WTC11 (cell line): ENCODE results near the gene BCAS3. TPM values are rescaled to one million over a fixed set of nuclear protein-coding genes. Genes with fewer than 3 reads are reported as not detected.
"Not testable (repeated sequence)": the region's sequence is repeated elsewhere in the genome, so short reads cannot be mapped to it uniquely, and the experiment has no call there.

Experiments used
- ATAC-seq: fragments of 200-7000 bp; cut with Tn5 transposase; 2 replicates; pipeline ENCODE4 v1.10.0; 2021; ENCODE audit warnings: mild to moderate bottlenecking, moderate library complexity
- CTCF ChIA-PET: fragments of 300-600 bp; sonication (Branson Sonifier 250); formaldehyde crosslinking; loops from one replicate; lab custom pipeline; 2021; ENCODE audit warnings: antibody characterized with exemption; lab: Charles Lee
- POLR2A ChIA-PET: fragments of 350-600 bp; sonication (Branson Sonifier 250); formaldehyde crosslinking; loops from one replicate; lab custom pipeline; 2021; ENCODE audit warnings: antibody characterized with exemption; lab: Charles Lee
- DNase-seq: peaks from one replicate; pipeline ENCODE4 v3.0.0; 2021; ENCODE audit warnings: low spot score
- H3K27ac Mint-ChIP-seq: 2 replicates; pipeline ENCODE4 v1.8.0; 2021; ENCODE audit warnings: mixed read lengths
- H3K27me3 Mint-ChIP-seq: 2 replicates; pipeline ENCODE4 v1.8.0; 2021; ENCODE audit warnings: low read depth, mild to moderate bottlenecking, moderate library complexity, mixed read lengths
- H3K36me3 Mint-ChIP-seq: 2 replicates; pipeline ENCODE4 v1.8.0; 2021; ENCODE audit warnings: mixed read lengths
- H3K4me1 Mint-ChIP-seq: 2 replicates; pipeline ENCODE4 v1.8.0; 2022; ENCODE audit warnings: mixed read lengths
- H3K4me3 Mint-ChIP-seq: 2 replicates; pipeline ENCODE4 v1.8.0; 2021; ENCODE audit warnings: mild to moderate bottlenecking, moderate library complexity, mixed read lengths
- H3K9me3 Mint-ChIP-seq: 2 replicates; pipeline ENCODE4 v1.8.0; 2021; ENCODE audit warnings: mixed read lengths
- E2F1 ChIP-seq: sonication (generic); formaldehyde crosslinking; IDR thresholded peaks from 2 replicates; pipeline ENCODE4 v1.8.0; 2022; ENCODE audit warnings: mild to moderate bottlenecking, missing genetic modification reagents
- E2F4 ChIP-seq: sonication (generic); formaldehyde crosslinking; IDR thresholded peaks from 2 replicates; pipeline ENCODE4 v1.8.1; 2022; ENCODE audit warnings: low read depth, mild to moderate bottlenecking, moderate library complexity, missing genetic modification reagents, borderline replicate concordance
- MAX ChIP-seq: sonication (generic); formaldehyde crosslinking; IDR thresholded peaks from 2 replicates; pipeline ENCODE4 v1.8.0; 2022; ENCODE audit warnings: mild to moderate bottlenecking, missing genetic modification reagents
- NR2C2 ChIP-seq: sonication (generic); formaldehyde crosslinking; IDR thresholded peaks from 2 replicates; pipeline ENCODE4 v1.8.0; 2022; ENCODE audit warnings: mild to moderate bottlenecking, missing genetic modification reagents
- NR3C1 ChIP-seq: sonication (generic); formaldehyde crosslinking; conservative IDR thresholded peaks from 2 replicates; pipeline ENCODE4 v1.8.1; 2023; ENCODE audit warnings: low read depth, mild to moderate bottlenecking, missing genetic modification reagents
- PRDM15 ChIP-seq: sonication (generic); formaldehyde crosslinking; IDR thresholded peaks from 2 replicates; pipeline ENCODE4 v1.8.0; 2022; ENCODE audit warnings: missing genetic modification reagents
- RORB ChIP-seq: fragments of 250-450 bp; sonication (Bioruptor Pico); IDR thresholded peaks from 2 replicates; pipeline ENCODE4 v1.9.0; 2021; ENCODE audit warnings: mild to moderate bottlenecking
- ZBTB21 ChIP-seq: sonication (generic); formaldehyde crosslinking; IDR thresholded peaks from 2 replicates; pipeline ENCODE4 v1.8.1; 2023; ENCODE audit warnings: mild to moderate bottlenecking, missing genetic modification reagents, borderline replicate concordance
- ZNF281 ChIP-seq: sonication (generic); formaldehyde crosslinking; IDR thresholded peaks from 2 replicates; pipeline ENCODE4 v1.8.0; 2023; ENCODE audit warnings: mild to moderate bottlenecking, missing genetic modification reagents
- total RNA-seq: library from RNA; stranded (reverse); gene quantifications from 3 replicates; pipeline ENCODE4 v1.2.3, GENCODE V29; 2021

BCAS3 gene
- total RNA-seq, 1 experiment from 2014 or later: 15.5 TPM

- Mint-ChIP-seq H3K27ac (no peak overlapping the region), H3K9me3 (no peaks in the 10 kb centered on the region), H3K4me1 (peaks cover 39% of the 10 kb centered on the region), H3K4me3 (no peak overlapping the region), H3K27me3 (no peaks in the 10 kb centered on the region), H3K36me3 (no peaks in the 10 kb centered on the region)
- CTCF ChIA-PET: interaction anchor here (0.6 to 1.7 kb wide), 3 partner anchors 35 to 1107 kb away, joined by 4 to 5 read pairs (median 4); no protein-coding TSS in a partner anchor
- DNase-seq (peak; percentile 33), ATAC-seq (no peak)
- POLR2A ChIA-PET: no interaction called here
- TF ChIP-seq ZBTB21 (CRISPR knock-in tag): no peak
- TF ChIP-seq NR2C2 (CRISPR knock-in tag): no peak
- TF ChIP-seq RORB (CRISPR knock-in tag): no peak
- no peak for TF ChIP-seq PRDM15 (CRISPR knock-in tag)
- no peak for TF ChIP-seq E2F1 (CRISPR knock-in tag)
- no peak for TF ChIP-seq E2F4 (CRISPR knock-in tag)
- no peak for TF ChIP-seq ZNF281 (CRISPR knock-in tag)
- TF ChIP-seq MAX: no peak
- no peak for TF ChIP-seq NR3C1 (CRISPR knock-in tag)
These were observed 677.5 kb downstream of the BCAS3 start for GRCh38 chr17:61354895-61355874.

- H3K9me3 Mint-ChIP-seq, POLR2A ChIA-PET, H3K36me3 Mint-ChIP-seq, CTCF ChIA-PET, H3K27ac Mint-ChIP-seq, H3K4me3 Mint-ChIP-seq, H3K27me3 Mint-ChIP-seq, DNase-seq, ATAC-seq: not testable (repeated sequence)
- peaks cover 39% of the 10 kb centered on the region for H3K4me1 Mint-ChIP-seq
These were observed 679.4 kb downstream of the BCAS3 start for GRCh38 chr17:61357061-61357460.

- not testable (repeated sequence) for H3K9me3 Mint-ChIP-seq, ATAC-seq, H3K27ac Mint-ChIP-seq
These were observed 681.9 kb downstream of the BCAS3 start for GRCh38 chr17:61359513-61359912.

More at GRCh38 chr17:61359513-61359912, 681.9 kb downstream of the BCAS3 start:
- POLR2A ChIA-PET: interaction anchor here (0.6 kb wide), 2 partner anchors 67 to 432 kb away, joined by 3 read pairs; no protein-coding TSS in a partner anchor
- H3K36me3 Mint-ChIP-seq, H3K27me3 Mint-ChIP-seq, DNase-seq, H3K4me3 Mint-ChIP-seq: not testable (repeated sequence)
- CTCF ChIA-PET: interaction anchor here (0.7 to 2.2 kb wide), 17 partner anchors 10 to 387 kb away, joined by 3 to 10 read pairs (median 4); no protein-coding TSS in a partner anchor
- H3K4me1 Mint-ChIP-seq: peaks cover 16% of the 10 kb centered on the region
